A172 (cell line): ENCODE data around the gene CPNE9. TPM values are rescaled to one million over a fixed set of nuclear protein-coding genes. Genes with fewer than 3 reads are reported as not detected.

ENCODE experiments used
- DNase-seq: peaks from one replicate; pipeline ENCODE4 v3.0.0-alpha.2; 2015; ENCODE audit warnings: low spot score
- total RNA-seq: library from RNA; depleted of rRNA; stranded (reverse); fragments of >200 nt; shearing (Covaris generic); gene quantifications from 2 replicates; pipeline ENCODE4 v1.2.3, GENCODE V29; 2014; rRNA removed

CPNE9 gene
- total RNA-seq, 1 experiment from 2014 or later: not detected

DNA sequence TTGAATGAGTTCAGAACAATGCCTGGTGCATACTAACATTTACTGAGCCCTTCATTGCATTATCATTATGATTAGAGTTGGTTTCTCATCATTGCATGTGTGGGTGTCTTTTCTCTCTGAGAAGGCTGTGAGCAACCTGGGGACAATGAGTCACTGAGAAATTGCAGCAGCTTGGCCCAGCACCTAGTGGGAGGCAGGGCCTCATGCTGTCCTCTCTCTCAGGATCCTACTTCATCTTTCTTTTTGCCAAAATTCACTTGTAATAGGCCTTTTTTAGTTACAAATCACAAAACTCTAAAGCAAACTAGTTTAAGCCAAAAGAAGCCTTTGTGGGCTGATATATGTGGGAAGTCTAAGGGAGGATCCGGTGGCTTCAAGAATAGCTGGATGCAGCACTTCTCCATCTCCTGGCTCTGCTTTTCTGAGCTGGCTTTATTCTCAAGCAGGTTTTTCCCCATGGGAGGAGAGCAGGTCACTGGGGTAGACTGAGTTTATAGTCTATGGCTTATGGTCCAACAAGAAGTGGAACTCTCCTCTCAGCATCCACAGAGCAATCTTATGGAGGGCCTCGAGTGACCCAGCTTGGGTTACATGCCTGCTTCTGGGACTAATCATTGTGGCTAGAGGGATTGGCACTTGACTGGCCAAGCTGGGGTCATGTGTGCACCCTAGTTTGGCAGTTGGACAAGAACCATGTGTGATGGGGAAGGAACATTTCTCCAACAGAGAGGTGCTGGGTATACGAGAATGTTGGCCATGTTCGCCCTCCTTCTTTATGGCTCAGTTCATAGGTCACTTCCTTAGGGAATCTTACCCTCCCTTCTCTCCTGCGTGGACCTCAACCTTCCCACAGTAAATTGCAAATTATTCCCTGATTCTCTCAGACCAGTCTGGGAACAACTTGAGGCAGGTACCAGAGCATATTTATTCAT, 74.8 kb downstream of the CPNE9 start:
- DNase-seq: no peak

DNA sequence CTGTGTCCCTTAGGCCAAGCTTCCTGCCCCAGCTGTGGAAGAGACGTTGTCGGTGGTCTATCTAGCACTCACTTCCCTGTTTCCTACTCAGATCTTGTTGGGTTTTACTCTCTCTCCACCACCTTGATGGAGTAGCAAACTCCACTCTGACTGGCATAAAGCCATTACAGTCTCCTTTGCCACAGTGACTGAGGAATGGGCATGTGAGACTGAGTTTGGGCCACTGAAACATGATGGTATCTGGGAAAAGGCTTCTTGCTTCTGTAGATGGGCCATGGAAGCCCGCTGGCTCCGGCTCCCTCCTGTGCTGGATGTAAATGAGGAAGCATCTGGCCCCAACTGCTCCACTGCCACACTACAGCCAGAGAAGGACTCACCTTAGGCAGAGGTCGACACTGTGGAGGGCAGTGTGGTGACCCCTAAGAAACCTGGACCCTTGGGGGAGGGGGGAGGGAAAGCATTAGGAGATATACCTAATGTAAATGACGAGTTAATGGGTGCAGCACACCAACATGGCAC, 75.5 kb downstream of the CPNE9 start:
- no peak for DNase-seq

Other genes starting within 250 kb of the CPNE9 start
- not detected in 2 replicates for gene LHFPL4, start 150.0 kb upstream of the CPNE9 start, total RNA-seq
- gene MTMR14, start 54.3 kb upstream of the CPNE9 start, total RNA-seq: 41.3 and 54.1 TPM in 2 replicates
- gene BRPF1, start 27.9 kb downstream of the CPNE9 start, total RNA-seq: 13.8 and 18.4 TPM in 2 replicates
- gene OGG1, start 46.1 kb downstream of the CPNE9 start, total RNA-seq: 27.5 and 37.9 TPM in 2 replicates
- 78.3 and 82.6 TPM in 2 replicates for gene CAMK1, start 66.1 kb downstream of the CPNE9 start, total RNA-seq
- gene TADA3, start 88.6 kb downstream of the CPNE9 start, total RNA-seq: 150 and 167 TPM in 2 replicates
- gene ARPC4, start 89.2 kb downstream of the CPNE9 start, total RNA-seq: 196 and 274 TPM in 2 replicates
- gene TTLL3, start 106.4 kb downstream of the CPNE9 start, total RNA-seq: 10.2 and 15.6 TPM in 2 replicates
- gene RPUSD3, start 140.2 kb downstream of the CPNE9 start, total RNA-seq: 50.4 and 56.3 TPM in 2 replicates
- gene CIDEC, start 176.4 kb downstream of the CPNE9 start, total RNA-seq: not detected in 2 replicates
- gene JAGN1, start 186.8 kb downstream of the CPNE9 start, total RNA-seq: 40.5 and 56.0 TPM in 2 replicates
- 0.81 and 1.3 TPM in 2 replicates for gene IL17RE, start 199.0 kb downstream of the CPNE9 start, total RNA-seq
- 50.6 and 58.7 TPM in 2 replicates for gene IL17RC, start 213.3 kb downstream of the CPNE9 start, total RNA-seq
- gene CRELD1, start 230.0 kb downstream of the CPNE9 start, total RNA-seq: 14.5 and 16.1 TPM in 2 replicates
- 3.4 and 4.2 TPM in 2 replicates for gene PRRT3, start 248.6 kb downstream of the CPNE9 start, total RNA-seq